ENCODE measurements around the gene CA5A. TPM values are rescaled to one million over a fixed set of nuclear protein-coding genes. Genes with fewer than 3 reads are reported as not detected.

Gene CA5A
- total RNA-seq, 1 experiment from 2014 or later = not detected

- intact Hi-C loops (cut with micrococcal nuclease) = no loop called here
- no peak overlapping the region for H3K4me2 ChIP-seq (ENCODE audit: low read length)
- no peak overlapping the region for H2AFZ ChIP-seq (ENCODE audit: low read depth, low read length, poor library complexity, severe bottlenecking)
- H3K9me3 ChIP-seq (ENCODE audit: control insufficient read depth in 1 of 2, insufficient read depth in 1 of 2, low read depth in 1 of 2, low read length in 2 of 2) = no peaks in the 10 kb centered on the region
- ATAC-seq = no peak
- no TSS peak for BruUV-seq (replicated peaks)
- no peak for DNase-seq (ENCODE audit: low read depth, low spot score)
- H3K27me3 ChIP-seq (ENCODE audit: insufficient read depth, low read length) = no peaks in the 10 kb centered on the region
- TF ChIP-seq POLR2A (IDR thresholded peaks at IDR 0.05; ENCODE audit: borderline replicate concordance, extremely low read depth, insufficient read depth, insufficient read length) = no peak
- no peak for TF ChIP-seq SP1 (IDR thresholded peaks at IDR 0.05; ENCODE audit: low read depth)
- no peak for TF ChIP-seq SRF (IDR thresholded peaks at IDR 0.05; ENCODE audit: low read depth)
- TF ChIP-seq REST (IDR thresholded peaks at IDR 0.05; ENCODE audit: low read depth) = no peak
- TF ChIP-seq ZNF274 (IDR thresholded peaks at IDR 0.05; ENCODE audit: low read depth, low read length) = no peak
- no peak for TF ChIP-seq CBX3 (IDR thresholded peaks at IDR 0.05; ENCODE audit: low read depth)
- TF ChIP-seq CEBPB (IDR thresholded peaks at IDR 0.05; ENCODE audit: low read depth) = no peak
- TF ChIP-seq CTCF (IDR thresholded peaks at IDR 0.05 in 2 of 3, conservative IDR thresholded peaks at IDR 0.05 in 1 of 3; ENCODE audit: borderline replicate concordance in 1 of 3, insufficient read depth in 1 of 3, low read depth in 2 of 3, low read length in 2 of 3) = no peak
- TF ChIP-seq ELF1 (IDR thresholded peaks at IDR 0.05; ENCODE audit: borderline replicate concordance, low read depth) = no peak
- no peak for TF ChIP-seq TCF7L2 (IDR thresholded peaks at IDR 0.05; ENCODE audit: borderline replicate concordance, extremely low read depth, insufficient read depth, insufficient read length)
- no peaks in the 10 kb centered on the region for H4K20me1 ChIP-seq (ENCODE audit: insufficient read depth)
- no peaks in the 10 kb centered on the region for H3K9me2 ChIP-seq (ENCODE audit: insufficient read depth)
- H3K27ac ChIP-seq (ENCODE audit: low read depth, low read length) = no peak overlapping the region
- RAD21 ChIA-PET (ENCODE audit: low non-redundant PET in 1 of 2, low total read pairs in 2 of 2, uncharacterized antibody in 2 of 2, unreplicated experiment in 2 of 2) = no interaction called here
- H3K79me2 ChIP-seq (ENCODE audit: insufficient read depth, low read length) = peaks cover 87% of the 10 kb centered on the region
- H3K4me1 ChIP-seq (ENCODE audit: control insufficient read depth in 1 of 2, insufficient read depth in 2 of 2, low read length in 2 of 2) = no peaks in the 10 kb centered on the region
- no peak overlapping the region for H3K4me3 ChIP-seq (replicated peaks in 1 of 2; ENCODE audit: low read depth in 1 of 2, low read length in 2 of 2)
- no peaks in the 10 kb centered on the region; a peak in 1 of 4 replicates for H3K36me3 ChIP-seq (ENCODE audit: control insufficient read depth in 1 of 2, insufficient read depth in 2 of 2, low read length in 2 of 2)
- H3K9ac ChIP-seq (ENCODE audit: low read length) = no peak overlapping the region
- CTCF ChIA-PET = interaction anchor here (0.7 kb wide), 1 partner anchor 90 kb away, joined by 4 read pairs; no protein-coding TSS in a partner anchor
- POLR2A ChIA-PET = interaction anchor here (1.0 kb wide), 1 partner anchor 11 kb away, joined by 3 read pairs; the partner anchor contains the start of gene BANP
These were observed 25.3 kb upstream of the CA5A start for GRCh38 chr16:87961623-87962022.
